Endothelial cell of umbilical vein (primary cell): ENCODE results near the gene TRERF1. TPM values are rescaled to one million over a fixed set of nuclear protein-coding genes. Genes with fewer than 3 reads are reported as not detected.

Source experiments
- BruUV-seq: library from RNA; stranded (reverse); fragments of 400-500 nt; replicated peaks from 2 replicates; lab custom pipeline; 2021; lab: Mats Ljungman, UMichigan
- CTCF ChIA-PET: fragments of 300-600, 350-600 bp; sonication (Branson Sonifier 250); formaldehyde crosslinking; loops from one replicate; lab custom pipeline; 2021; ENCODE audit warnings: antibody characterized with exemption, inconsistent platforms; lab: Charles Lee
- POLR2A ChIA-PET: fragments of 300-600, 350-600 bp; sonication (Branson Sonifier 250); formaldehyde crosslinking; loops from one replicate; lab custom pipeline; 2021; ENCODE audit warnings: antibody characterized with exemption, inconsistent platforms; lab: Charles Lee
- DNase-seq: peaks from one replicate; pipeline ENCODE4 v3.0.0-alpha.2; 2011; ENCODE audit warnings: low read depth, low spot score
- FAIRE-seq: peaks from 2 replicates; lab custom pipeline; 2011; peaks lifted over from hg19 to GRCh38; lab: Jason Lieb, UNC
- H2AFZ ChIP-seq: 2 replicates; pipeline ENCODE4 v1.6.0; 2012; ENCODE audit warnings: low read depth, low read length, control low read depth, inconsistent platforms
- H3K27ac ChIP-seq: 2 replicates; pipeline ENCODE4 v1.5.1; 2011; ENCODE audit warnings: low read depth, mild to moderate bottlenecking, control low read depth, low read length, moderate library complexity; ENCODE audit not compliant: insufficient read depth
- H3K27me3 ChIP-seq, 2 experiments: 2 replicates each; pipeline versions ENCODE4 v1.6.0 to v1.6.1; 2011; ENCODE audit warnings: low read length in 2 of 2, mixed read lengths in 1 of 2; ENCODE audit not compliant: control insufficient read depth in 2 of 2, insufficient read depth in 2 of 2
- H3K36me3 ChIP-seq, 2 experiments: 2 replicates in 1 of 2; 3 replicates in 1 of 2; pipeline ENCODE4 v1.5.1; 2011; ENCODE audit warnings: low read length in 2 of 2, mild to moderate bottlenecking in 1 of 2, moderate library complexity in 1 of 2; ENCODE audit not compliant: control insufficient read depth in 2 of 2, insufficient read depth in 2 of 2; ENCODE audit errors: extremely low read depth in 1 of 2
- H3K4me1 ChIP-seq: 3 replicates; pipeline ENCODE4 v1.5.1; 2011; ENCODE audit warnings: mild to moderate bottlenecking, low read length; ENCODE audit not compliant: control insufficient read depth, insufficient read depth; ENCODE audit errors: extremely low read depth
- H3K4me2 ChIP-seq: 2 replicates; pipeline ENCODE4 v1.6.1; 2011; ENCODE audit warnings: low read length, control low read depth, mixed read lengths; ENCODE audit not compliant: insufficient read depth
- H3K4me3 ChIP-seq, 3 experiments: fragments of 200-600 bp in 1 of 3; sonication (generic), shearing (Covaris generic) in 1 of 3; replicated peaks in 1 of 3; 2 replicates each; pipeline ENCODE4 v1.5.1; 2011 to 2016; ENCODE audit warnings: control low read depth in 3 of 3, low read length in 3 of 3, mild to moderate bottlenecking in 2 of 3, inconsistent platforms in 1 of 3, low read depth in 1 of 3, moderate library complexity in 1 of 3; ENCODE audit not compliant: insufficient read depth in 1 of 3
- H3K79me2 ChIP-seq: 2 replicates; pipeline ENCODE4 v1.6.0; 2012; ENCODE audit warnings: low read length, inconsistent platforms; ENCODE audit not compliant: control insufficient read depth, insufficient read depth
- H3K9ac ChIP-seq: replicated peaks from 2 replicates; pipeline ENCODE3; 2011; ENCODE audit warnings: low read length, control low read depth; ENCODE audit not compliant: insufficient read depth; ENCODE audit errors: extremely low read depth
- H3K9me1 ChIP-seq: replicated peaks from 3 replicates; pipeline ENCODE4 v1.6.0; 2011; ENCODE audit warnings: mild to moderate bottlenecking, low read length; ENCODE audit not compliant: control insufficient read depth, insufficient read depth; ENCODE audit errors: extremely low read depth
- H3K9me3 ChIP-seq: replicated peaks from 2 replicates; pipeline ENCODE4 v1.5.1; 2012; ENCODE audit warnings: low read length, inconsistent platforms; ENCODE audit not compliant: control insufficient read depth, insufficient read depth
- H4K20me1 ChIP-seq: replicated peaks from 2 replicates; pipeline ENCODE3; 2011; ENCODE audit warnings: mild to moderate bottlenecking, low read length; ENCODE audit not compliant: control insufficient read depth, insufficient read depth; ENCODE audit errors: extremely low read depth
- EZH2 ChIP-seq: IDR thresholded peaks from 2 replicates; pipeline ENCODE4 v1.6.1; 2012; ENCODE audit warnings: borderline replicate concordance, low read depth, mild to moderate bottlenecking, moderate library complexity, low read length, inconsistent platforms; ENCODE audit not compliant: severe bottlenecking
- FOS ChIP-seq: IDR thresholded peaks from 2 replicates; pipeline ENCODE4 v1.6.1; 2011; ENCODE audit warnings: mild to moderate bottlenecking, low read length, moderate library complexity, borderline replicate concordance; ENCODE audit not compliant: insufficient read depth
- GATA2 ChIP-seq: IDR thresholded peaks from 2 replicates; pipeline ENCODE4 v1.7.0; 2011; ENCODE audit warnings: low read depth, mild to moderate bottlenecking, moderate library complexity, mixed read lengths, low read length; ENCODE audit not compliant: insufficient read length, insufficient read depth
- JUN ChIP-seq: IDR thresholded peaks from 2 replicates; pipeline ENCODE4 v1.6.1; 2011; ENCODE audit warnings: borderline replicate concordance, low read depth; ENCODE audit not compliant: insufficient read length, insufficient read depth
- MYC ChIP-seq: IDR thresholded peaks from one replicate; pipeline ENCODE4 v1.6.1; 2011; ENCODE audit warnings: mild to moderate bottlenecking, low read depth, low read length
- POLR2A ChIP-seq: IDR thresholded peaks from 2 replicates; pipeline ENCODE4 v1.6.1; 2012; ENCODE audit warnings: low read depth, mild to moderate bottlenecking, control low read depth, low read length
- POLR2AphosphoS5 ChIP-seq: IDR thresholded peaks from 2 replicates; pipeline ENCODE4 v1.6.1; 2012; ENCODE audit warnings: low read depth, mild to moderate bottlenecking, control low read depth, low read length, moderate library complexity; ENCODE audit not compliant: insufficient read depth
- dilution Hi-C: fragments of 300-500 bp; cut with MboI; formaldehyde crosslinking; loops from one replicate; pipeline ENCODE4 v1.15.0; 2019; ENCODE audit warnings: low sequenced_read_pairs; ENCODE audit not compliant: extremely low pct_ligation_motif_present
- intact Hi-C: fragments of 100-400 bp; cut with micrococcal nuclease; formaldehyde crosslinking; loops from one replicate; pipeline ENCODE4 v1.10.0; 2022
- polyA plus RNA-seq, 4 experiments: library from polyadenylated mRNA; depleted of rRNA in 3 of 4; stranded (reverse) in 3 of 4; unstranded in 1 of 4; fragments of >200 nt; gene quantifications; 2 replicates each; pipeline versions ENCODE4 v1.2.1 to v1.2.3, GENCODE V29; 2011 to 2012; ENCODE audit warnings: missing spikeins in 1 of 4
- total RNA-seq: library from RNA; stranded (reverse); gene quantifications from 2 replicates; pipeline ENCODE4 v1.2.3, GENCODE V29; 2021
- TF ChIP-seq, protein P1 (sequence below), 2 donors: IDR thresholded peaks; 1 replicate in 1 of 2; 2 replicates in 1 of 2; pipeline ENCODE4 v1.5.1; 2011; ENCODE audit warnings: low read length in 2 of 2, mild to moderate bottlenecking in 2 of 2, moderate library complexity in 2 of 2, control low read depth in 1 of 2, inconsistent platforms in 1 of 2, low read depth in 1 of 2; ENCODE audit not compliant: insufficient read depth in 1 of 2; ENCODE audit errors: extremely low read depth in 1 of 2
- TF ChIP-seq, protein P2 (sequence below): IDR thresholded peaks from 2 replicates; pipeline ENCODE4 v1.6.1; 2011; ENCODE audit not compliant: insufficient read depth, insufficient read length

Gene TRERF1
- total and polyA plus RNA-seq, 2 donors (not counting 3 experiments of a cell fraction or from before 2014, with no cell fraction given): 0.73 to 5.5 TPM

DNA sequence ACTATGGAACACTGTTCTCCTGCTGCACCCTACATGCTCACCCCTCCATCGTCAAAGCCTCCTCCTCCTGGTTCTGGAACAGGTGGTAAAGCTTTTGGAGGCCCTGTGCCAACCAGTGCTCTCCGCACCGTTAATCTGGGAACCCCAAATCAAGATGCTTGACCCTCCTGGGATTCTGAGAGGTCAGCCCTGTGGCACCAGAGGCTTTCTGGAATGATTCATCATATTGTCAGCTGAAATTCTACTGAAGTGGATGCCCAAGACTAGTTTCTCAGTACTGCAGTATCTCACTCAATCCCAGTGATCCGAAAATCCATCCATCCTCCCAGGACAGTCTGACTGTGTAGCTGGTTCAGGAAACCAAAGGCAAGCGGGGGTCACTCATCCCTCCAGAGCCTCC is 92.7 kb downstream of the TRERF1 start:
- Histone ChIP-seq H3K27ac (no peak overlapping the region), H3K4me2 (no peak overlapping the region), H3K4me3 (no peak overlapping the region), H3K36me3 (no peaks in the 10 kb centered on the region), H3K27me3 (no peaks in the 10 kb centered on the region), H3K9ac (no peak overlapping the region), H3K9me1 (no peaks in the 10 kb centered on the region), H3K9me3 (no peaks in the 10 kb centered on the region), H4K20me1 (no peaks in the 10 kb centered on the region), H3K79me2 (no peaks in the 10 kb centered on the region), H2AFZ (no peak overlapping the region), H3K4me1 (no peaks in the 10 kb centered on the region)
- dilution Hi-C loops (no loop called here), intact Hi-C loops (no loop called here)
- TF ChIP-seq EZH2 (no peak), MYC (no peak), POLR2A (no peak), FOS (no peak), POLR2AphosphoS5 (no peak), GATA2 (no peak), JUN (no peak)
- TF ChIP-seq, protein P1, sequence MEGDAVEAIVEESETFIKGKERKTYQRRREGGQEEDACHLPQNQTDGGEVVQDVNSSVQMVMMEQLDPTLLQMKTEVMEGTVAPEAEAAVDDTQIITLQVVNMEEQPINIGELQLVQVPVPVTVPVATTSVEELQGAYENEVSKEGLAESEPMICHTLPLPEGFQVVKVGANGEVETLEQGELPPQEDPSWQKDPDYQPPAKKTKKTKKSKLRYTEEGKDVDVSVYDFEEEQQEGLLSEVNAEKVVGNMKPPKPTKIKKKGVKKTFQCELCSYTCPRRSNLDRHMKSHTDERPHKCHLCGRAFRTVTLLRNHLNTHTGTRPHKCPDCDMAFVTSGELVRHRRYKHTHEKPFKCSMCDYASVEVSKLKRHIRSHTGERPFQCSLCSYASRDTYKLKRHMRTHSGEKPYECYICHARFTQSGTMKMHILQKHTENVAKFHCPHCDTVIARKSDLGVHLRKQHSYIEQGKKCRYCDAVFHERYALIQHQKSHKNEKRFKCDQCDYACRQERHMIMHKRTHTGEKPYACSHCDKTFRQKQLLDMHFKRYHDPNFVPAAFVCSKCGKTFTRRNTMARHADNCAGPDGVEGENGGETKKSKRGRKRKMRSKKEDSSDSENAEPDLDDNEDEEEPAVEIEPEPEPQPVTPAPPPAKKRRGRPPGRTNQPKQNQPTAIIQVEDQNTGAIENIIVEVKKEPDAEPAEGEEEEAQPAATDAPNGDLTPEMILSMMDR (IDR thresholded peaks at IDR 0.05; ENCODE audit: extremely low read depth in 1 of 2, insufficient read depth in 1 of 2, low read depth in 1 of 2, low read length in 2 of 2): no peak
- TF ChIP-seq, protein P2, sequence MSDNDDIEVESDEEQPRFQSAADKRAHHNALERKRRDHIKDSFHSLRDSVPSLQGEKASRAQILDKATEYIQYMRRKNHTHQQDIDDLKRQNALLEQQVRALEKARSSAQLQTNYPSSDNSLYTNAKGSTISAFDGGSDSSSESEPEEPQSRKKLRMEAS: no peak
- no peak for FAIRE-seq
- ChIA-PET CTCF (no interaction called here), POLR2A (no interaction called here)
- no TSS peak for BruUV-seq
- DNase-seq: no peak
